22Rv1 (cell line): Measurements from ENCODE around the gene LRP5.

Experiments
- H3K27ac ChIP-seq: fragments of 450-650 bp; 2 replicates; pipeline ENCODE4 v1.5.1; 2017
- ZFX ChIP-seq: fragments of 450-650 bp; IDR thresholded peaks from 2 replicates; pipeline ENCODE4 v1.6.1; 2017; ENCODE audit warnings: antibody characterized with exemption, borderline replicate concordance
- TF ChIP-seq, protein P1 (sequence below): fragments of 450-650 bp; IDR thresholded peaks from 2 replicates; pipeline ENCODE4 v1.5.1; 2017; ENCODE audit warnings: mild to moderate bottlenecking

Gene LRP5

DNA sequence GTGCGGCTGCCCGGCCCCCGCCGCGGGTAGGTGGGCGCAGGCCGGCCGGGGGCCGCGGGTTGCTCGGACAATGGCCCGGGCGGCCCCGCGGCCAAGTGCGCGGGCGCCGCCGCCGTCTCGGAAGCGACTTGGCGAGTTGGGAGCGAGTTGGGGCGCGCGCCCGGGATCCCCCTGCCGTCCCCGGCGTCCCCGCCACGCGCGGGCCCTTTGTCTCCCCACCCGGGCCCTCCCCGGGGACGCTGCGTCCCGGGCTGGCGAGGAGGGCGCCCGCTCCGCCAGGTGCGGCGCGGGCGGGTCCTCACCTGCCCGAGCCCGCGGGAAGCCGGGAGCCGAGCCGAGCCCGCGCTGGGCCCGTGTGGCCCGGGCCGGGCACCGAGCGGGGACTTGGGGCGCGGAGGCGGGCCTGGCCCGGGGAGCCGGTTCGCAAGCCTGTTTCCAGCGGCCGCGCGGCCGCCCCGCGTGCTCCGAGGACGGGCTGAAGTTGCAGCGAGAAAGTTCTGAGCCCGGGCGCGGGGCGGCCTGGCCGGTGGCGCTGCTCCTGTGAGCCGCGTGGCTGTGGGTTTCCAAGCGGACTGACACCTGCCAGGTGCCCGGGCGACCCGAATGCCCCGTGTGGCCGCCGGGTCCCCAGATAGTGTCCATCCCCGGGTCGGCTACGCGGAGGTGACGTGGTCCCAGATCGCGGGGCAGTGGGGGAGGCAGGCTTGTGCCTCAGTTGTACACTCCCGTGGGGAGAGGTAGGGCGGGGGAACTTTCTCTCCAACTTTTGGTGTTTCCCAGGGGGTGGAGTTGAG lies 586 bp downstream of the LRP5 start:
- TF ChIP-seq, protein P1, sequence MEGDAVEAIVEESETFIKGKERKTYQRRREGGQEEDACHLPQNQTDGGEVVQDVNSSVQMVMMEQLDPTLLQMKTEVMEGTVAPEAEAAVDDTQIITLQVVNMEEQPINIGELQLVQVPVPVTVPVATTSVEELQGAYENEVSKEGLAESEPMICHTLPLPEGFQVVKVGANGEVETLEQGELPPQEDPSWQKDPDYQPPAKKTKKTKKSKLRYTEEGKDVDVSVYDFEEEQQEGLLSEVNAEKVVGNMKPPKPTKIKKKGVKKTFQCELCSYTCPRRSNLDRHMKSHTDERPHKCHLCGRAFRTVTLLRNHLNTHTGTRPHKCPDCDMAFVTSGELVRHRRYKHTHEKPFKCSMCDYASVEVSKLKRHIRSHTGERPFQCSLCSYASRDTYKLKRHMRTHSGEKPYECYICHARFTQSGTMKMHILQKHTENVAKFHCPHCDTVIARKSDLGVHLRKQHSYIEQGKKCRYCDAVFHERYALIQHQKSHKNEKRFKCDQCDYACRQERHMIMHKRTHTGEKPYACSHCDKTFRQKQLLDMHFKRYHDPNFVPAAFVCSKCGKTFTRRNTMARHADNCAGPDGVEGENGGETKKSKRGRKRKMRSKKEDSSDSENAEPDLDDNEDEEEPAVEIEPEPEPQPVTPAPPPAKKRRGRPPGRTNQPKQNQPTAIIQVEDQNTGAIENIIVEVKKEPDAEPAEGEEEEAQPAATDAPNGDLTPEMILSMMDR, result peak; percentile 5; the same call in 1 of the 2 replicates
- no peak for TF ChIP-seq ZFX
- peak overlapping the region; percentile 60 for H3K27ac ChIP-seq

DNA sequence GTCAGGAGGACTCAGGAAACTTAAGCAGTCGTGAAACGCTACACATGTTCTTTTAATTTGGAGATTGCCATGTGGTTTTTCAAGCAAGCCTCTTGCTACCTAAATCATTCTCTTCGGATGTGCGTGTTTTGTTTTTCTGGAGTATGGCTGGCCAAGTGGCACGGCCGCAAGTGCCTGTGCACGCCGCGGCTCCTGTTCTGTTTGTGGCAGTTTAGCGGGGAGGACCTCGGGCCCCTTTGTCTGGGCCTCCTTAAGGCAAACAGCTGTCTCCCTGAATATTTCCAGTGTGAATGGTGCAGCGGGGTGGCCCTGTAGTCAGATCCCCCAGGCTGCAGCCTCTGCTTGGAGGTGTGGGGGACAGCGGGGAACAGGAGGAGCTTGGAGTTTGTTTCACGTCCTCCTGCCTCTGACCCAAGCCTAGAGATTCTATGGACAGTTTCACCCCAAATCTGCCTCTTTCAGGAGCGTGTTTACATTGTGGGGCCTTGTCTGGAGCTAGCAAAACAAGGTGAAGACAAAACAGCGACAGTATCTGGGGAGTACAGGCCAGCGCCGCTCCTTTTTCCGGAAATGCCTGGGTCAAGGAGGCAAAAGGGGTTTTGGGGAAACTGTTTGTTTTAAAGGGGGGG lies 1.3 kb downstream of the LRP5 start:
- peak overlapping the region; percentile 60 for H3K27ac ChIP-seq
- no peak for TF ChIP-seq ZFX
- TF ChIP-seq, protein P1, result no peak

DNA sequence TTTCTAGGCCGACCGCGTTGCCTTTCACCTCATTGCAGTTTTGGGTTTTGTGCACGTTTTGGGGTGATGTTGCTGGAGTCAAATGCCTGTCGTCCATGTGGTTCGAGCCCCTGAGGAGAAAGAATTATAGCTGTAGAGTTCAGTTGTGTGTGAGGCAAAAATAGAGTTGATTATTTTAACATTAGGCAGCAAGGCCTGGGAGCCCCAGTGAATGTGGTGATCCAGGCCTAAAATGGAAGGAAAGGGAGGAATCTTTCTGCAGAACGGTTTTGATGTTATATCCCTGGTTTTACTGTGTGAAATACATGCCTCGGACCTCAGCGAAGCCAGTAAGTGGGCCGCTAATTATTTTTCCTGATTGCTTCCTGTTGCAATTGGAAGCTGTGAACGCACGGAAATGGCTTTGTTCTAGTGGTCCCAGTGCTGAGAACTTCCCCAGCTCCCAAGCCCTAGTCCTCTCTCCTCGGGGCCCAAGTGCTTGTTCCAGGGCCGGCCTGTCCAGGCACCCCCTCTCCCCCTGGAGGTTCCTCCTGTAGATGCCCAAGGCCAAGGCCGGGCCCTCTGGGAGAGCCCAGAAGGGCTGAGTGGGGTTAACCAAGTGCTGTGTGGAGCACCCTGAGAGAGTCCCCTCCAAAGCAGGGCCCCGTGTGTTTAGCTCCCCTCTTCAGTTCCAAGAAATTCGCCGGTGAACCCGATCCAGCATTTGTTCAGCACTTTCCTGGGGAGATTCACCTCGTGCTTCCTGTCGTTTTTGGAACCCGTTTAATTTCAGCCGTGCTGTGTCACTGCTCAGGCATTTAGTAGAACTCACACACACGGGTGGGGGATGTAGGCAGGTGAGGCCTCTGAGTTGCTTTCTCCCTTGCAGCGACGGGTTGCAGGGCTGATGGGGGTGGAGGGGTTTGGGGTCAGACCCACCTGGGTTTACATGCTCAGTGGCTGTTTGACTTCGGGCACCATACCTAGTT lies 2.1 kb downstream of the LRP5 start:
- TF ChIP-seq, protein P1, result no peak

DNA sequence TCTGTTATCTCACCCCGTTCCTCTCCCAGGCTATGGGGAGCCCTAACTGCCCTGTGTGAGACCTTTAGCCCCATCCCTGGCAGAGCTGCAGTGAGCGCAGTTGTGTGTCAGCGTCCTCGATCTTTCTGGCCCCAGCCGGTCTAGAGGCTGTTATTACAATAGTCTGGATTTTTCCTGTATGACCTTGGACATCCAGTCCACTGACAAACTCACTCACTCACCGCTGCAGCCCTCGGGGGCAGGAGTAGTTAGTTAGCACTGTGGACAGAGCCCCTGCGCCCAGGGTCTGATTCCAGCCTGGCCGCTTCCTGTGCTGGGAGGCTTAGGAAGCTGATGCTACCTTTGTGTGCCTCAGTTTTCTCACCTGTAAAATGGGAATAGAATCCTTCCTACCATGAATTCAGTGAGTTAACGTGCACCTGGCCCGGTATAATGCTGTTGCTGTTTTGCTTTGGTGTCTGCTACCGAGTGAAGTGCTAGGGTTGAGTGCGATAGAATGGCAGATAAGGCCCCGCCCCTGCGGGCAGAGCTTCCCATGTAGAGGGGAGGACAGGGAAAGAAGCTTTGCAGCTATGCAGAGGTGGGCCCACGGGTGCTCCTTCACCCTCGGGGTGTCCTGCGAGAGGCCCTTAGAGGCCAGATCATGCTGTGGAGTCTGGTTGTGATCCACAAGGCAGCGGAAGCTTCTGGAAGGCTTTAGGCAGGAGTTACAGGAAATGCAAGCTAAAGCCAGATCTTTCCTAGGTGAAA lies 3.0 kb downstream of the LRP5 start:
- H3K27ac ChIP-seq, result no peak overlapping the region

More for the DNA sequence above, 2.1 kb downstream of the LRP5 start:
- no peak overlapping the region for H3K27ac ChIP-seq

DNA sequence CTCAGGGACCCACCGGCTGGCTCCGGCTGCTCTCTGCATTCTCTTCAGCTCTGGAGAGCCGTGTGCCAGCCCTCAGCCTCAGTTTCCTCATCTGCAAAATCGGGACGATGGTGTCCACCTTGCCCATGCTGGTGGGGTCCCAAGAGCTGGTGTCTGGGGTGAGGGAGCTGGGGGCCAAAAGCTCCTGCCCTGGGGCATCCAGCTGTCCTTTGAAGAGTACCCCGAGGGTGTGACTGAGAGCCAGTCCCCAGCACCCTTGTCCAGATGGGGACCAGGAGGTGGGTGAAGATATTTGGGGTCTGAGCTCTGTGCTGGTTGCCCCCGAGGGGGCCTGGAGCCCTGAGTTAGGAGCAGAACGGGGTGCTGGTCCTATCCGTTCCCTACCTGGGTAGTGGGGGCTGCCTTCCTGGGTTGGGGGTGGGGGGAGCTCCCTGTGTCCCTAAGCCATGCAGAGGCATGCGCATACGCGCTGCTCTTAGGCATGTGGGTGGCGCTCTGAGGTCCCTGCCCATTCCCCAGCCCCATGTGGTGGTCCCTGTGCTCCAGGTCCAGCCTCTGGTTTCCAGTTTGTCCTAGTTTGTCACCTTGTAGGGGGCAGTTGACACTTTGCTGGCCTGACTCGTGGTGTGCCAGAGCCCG lies 4.9 kb downstream of the LRP5 start:
- H3K27ac ChIP-seq, result no peak overlapping the region
- TF ChIP-seq, protein P1, result no peak
- no peak for TF ChIP-seq ZFX

More for the DNA sequence above, 3.0 kb downstream of the LRP5 start:
- TF ChIP-seq, protein P1, result no peak
- TF ChIP-seq ZFX, result no peak

DNA sequence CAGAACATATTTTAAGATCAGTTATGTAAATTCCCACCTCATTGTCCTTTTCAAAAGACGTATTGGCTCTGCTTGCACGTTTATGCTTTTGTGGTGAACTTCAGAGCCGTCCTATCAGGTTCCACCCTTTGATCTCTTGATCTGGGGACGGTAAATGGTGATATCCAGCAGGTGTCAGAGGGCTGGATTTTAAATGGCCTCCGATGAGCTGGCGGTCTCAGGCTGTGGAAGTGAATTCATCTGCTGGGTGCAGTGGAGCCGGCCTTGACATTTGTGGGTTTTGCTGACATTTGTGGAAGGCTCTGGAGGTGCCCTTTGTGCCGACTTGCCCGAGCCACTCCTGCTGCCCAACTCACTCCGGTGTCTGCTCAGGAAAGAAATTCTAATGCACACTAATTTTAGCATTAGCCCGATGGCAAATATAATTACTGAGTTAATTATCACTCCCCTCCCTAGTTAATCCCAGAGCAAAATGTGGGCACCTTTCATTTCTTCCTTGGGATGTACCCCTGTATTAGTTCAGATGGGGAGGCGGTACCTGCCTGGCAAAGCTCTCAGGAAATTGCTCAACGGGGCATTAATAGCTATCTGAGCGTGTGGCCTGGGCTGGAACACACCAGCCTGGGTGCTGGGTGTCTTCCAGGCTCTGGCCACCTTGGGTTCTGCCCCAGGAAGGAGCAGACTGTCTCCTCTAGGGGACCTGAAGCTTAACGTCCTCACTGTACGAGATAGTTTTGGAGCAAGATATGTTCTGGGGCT lies 9.1 kb downstream of the LRP5 start:
- TF ChIP-seq, protein P1, result no peak
- TF ChIP-seq ZFX, result no peak
- H3K27ac ChIP-seq, result no peak overlapping the region
